Activated naive CD8-positive, alpha-beta T cell treated with anti-CD3 and anti-CD28 coated beads, Interleukin-2, amount 10 ng/mL, durations not matched to agents 7 days and 5 days (primary cell): ENCODE data around the gene LILRA6. TPM values are rescaled to one million over a fixed set of nuclear protein-coding genes. Genes with fewer than 3 reads are reported as not detected.
"Not testable (repeated sequence)": the region's sequence is repeated elsewhere in the genome, so short reads cannot be mapped to it uniquely, and the experiment has no call there.

Experiments
- ATAC-seq: fragments of 150-1000 bp; cut with Tn5 transposase; one replicate; pipeline ENCODE4 v1.10.0; 2021; ENCODE audit warnings: low read depth, moderate library complexity
- POLR2A ChIA-PET: fragments of 350-600 bp; sonication (Branson Sonifier 250); formaldehyde crosslinking; loops from one replicate; lab custom pipeline; 2021; ENCODE audit warnings: antibody characterized with exemption; lab: Charles Lee
- DNase-seq: peaks from one replicate; pipeline ENCODE4 v3.0.0; 2021
- H3K27ac Mint-ChIP-seq: one replicate; pipeline ENCODE4 v1.8.0; 2022; ENCODE audit warnings: mild to moderate bottlenecking, mixed read lengths
- H3K27me3 Mint-ChIP-seq: one replicate; pipeline ENCODE4 v1.8.0; 2022; ENCODE audit warnings: mild to moderate bottlenecking, moderate library complexity, mixed read lengths
- H3K36me3 Mint-ChIP-seq: one replicate; pipeline ENCODE4 v1.8.0; 2021; ENCODE audit warnings: mild to moderate bottlenecking, mixed read lengths
- H3K4me1 Mint-ChIP-seq: one replicate; pipeline ENCODE4 v1.8.0; 2021; ENCODE audit warnings: mixed read lengths
- H3K4me3 Mint-ChIP-seq: one replicate; pipeline ENCODE4 v1.8.0; 2022; ENCODE audit warnings: mild to moderate bottlenecking, moderate library complexity, mixed read lengths
- H3K9me3 Mint-ChIP-seq: one replicate; pipeline ENCODE4 v1.8.0; 2021; ENCODE audit warnings: mixed read lengths
- total RNA-seq, 2 experiments: library from RNA; stranded (reverse); gene quantifications; one replicate each; pipeline ENCODE4 v1.2.3, GENCODE V29; 2021

LILRA6 gene
- total RNA-seq, 2 experiments from 2014 or later, result 0.60 to 0.64 TPM

DNA sequence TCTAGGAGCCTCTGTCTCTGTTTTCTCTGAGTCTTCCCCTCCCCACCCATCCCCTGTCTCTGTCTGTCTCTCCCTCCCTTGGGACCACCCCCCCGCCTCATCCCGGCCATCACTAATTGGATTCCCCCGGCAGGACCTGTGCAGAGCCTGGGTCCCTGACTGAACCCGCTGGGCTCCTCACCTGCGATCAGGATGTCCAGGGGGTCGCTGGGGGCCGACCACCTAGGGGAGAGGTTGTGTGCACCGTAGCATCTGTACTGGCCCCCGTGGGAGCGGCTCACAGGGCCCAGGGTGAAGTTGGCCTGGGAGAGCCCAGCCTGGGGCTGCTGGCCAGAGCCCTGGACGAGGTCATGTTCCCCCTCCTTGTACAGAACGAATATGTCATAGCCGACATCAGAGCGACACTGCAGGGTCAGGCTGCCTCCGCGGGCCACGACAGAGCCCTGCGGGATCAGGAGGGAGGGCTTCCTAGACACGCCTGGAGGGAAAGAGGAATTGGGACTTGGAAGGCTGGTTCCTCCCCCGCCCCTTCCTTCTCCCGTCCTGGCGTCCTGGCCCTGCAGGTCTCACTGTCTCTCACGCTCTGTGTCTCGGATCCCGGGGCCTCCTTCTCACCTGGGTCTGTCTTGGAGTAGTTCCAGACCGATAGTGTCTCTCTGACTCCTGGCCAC, 12.7 kb upstream of the LILRA6 start:
- Mint-ChIP-seq H3K27me3 (peaks cover 10% of the 10 kb centered on the region), H3K4me3 (no peak overlapping the region), H3K36me3 (no peaks in the 10 kb centered on the region), H3K9me3 (no peaks in the 10 kb centered on the region), H3K4me1 (no peaks in the 10 kb centered on the region), H3K27ac (no peak overlapping the region)
- POLR2A ChIA-PET, result no interaction called here
- ATAC-seq (no peak), DNase-seq (no peak)

DNA sequence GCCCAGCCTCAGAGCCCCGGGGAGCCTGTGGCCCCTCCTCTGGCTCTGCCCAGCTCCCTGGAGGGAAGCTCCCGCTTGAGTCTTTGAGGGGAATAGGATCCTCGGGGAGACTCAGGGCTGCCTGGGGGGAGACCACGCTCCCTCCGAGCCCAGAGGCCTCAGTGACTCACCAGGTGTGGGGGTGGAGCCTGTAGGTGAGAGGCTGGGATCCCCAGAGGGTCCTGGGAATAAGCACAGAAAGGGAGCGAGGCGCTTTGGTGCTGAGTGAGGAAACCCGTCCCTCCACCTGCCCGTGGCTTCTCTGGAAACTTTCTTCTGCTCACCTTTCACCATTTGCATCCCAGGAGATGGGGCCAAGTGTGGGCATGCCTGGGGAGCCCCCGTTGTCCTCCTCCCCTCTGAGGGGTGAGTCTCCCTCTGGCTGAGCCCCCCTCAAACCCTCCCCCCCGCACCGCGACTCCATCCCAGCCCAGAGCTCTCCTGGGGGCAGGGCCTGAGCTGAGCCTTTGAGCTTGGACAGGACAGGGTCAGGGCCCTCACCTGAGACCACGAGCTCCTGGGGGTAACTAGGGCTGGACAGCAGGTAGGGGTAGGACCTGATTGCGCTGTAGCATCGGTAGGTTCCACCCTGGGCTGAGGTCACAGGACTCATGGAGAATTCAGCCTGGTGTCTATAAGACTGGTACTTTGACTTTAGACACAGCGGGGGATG, 11.8 kb upstream of the LILRA6 start:
- Mint-ChIP-seq H3K27ac (no peak overlapping the region), H3K36me3 (no peaks in the 10 kb centered on the region), H3K4me3 (no peak overlapping the region), H3K4me1 (no peaks in the 10 kb centered on the region), H3K9me3 (no peaks in the 10 kb centered on the region), H3K27me3 (peaks cover 11% of the 10 kb centered on the region)
- no peak for ATAC-seq
- DNase-seq, result no peak
- POLR2A ChIA-PET, result no interaction called here

DNA sequence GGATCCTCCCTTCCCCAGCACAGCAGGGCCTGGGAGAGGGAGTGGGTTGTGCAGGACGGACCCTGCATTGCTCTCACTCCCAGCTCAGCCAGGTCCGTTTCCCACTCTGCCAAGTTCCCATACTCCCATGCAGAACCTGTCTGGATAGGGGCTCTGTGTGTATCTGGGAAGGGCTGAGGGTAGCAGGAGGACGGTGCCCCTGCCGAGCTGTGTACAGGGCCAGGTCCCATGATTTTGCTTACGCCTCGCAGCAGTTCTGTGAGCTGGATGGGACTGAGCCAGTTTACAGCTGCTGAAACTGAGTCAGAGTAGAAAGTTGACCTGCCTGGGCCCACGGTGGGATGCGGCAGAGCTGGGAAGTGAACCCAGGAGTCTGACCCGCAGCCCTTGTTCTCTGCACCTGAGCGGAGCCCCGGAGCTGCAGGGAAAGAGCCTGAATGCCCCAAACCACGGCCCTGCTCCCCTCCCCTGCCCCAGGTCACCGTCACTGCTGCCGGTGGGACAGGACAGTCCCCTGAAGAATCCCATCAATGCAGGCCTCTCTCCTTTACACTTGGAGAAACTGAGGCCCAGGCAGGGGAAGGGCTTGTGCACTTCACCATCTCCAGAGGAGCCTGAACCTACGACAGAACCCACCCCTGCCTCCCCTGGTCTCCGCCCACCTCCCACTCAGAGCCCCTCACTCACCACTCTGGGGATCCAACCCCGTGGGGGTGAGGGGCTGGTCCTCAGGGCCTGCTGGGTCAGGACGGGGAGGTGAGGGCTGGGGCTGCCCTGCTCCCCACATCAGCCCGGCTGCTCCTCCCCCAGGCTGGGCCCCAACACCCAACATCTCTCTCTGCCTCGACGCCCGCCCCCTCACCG, 11.0 kb upstream of the LILRA6 start:
- no peaks in the 10 kb centered on the region for H3K4me1 Mint-ChIP-seq
- POLR2A ChIA-PET, result no interaction called here
- no peak overlapping the region for H3K27ac Mint-ChIP-seq
- H3K9me3 Mint-ChIP-seq, result no peaks in the 10 kb centered on the region
- peaks cover 16% of the 10 kb centered on the region for H3K27me3 Mint-ChIP-seq
- H3K4me3 Mint-ChIP-seq, result no peak overlapping the region
- H3K36me3 Mint-ChIP-seq, result no peaks in the 10 kb centered on the region
- DNase-seq, result no peak
- ATAC-seq, result no peak

GRCh38 chr19:54252845-54253244, 10.3 kb upstream of the LILRA6 start:
- Mint-ChIP-seq H3K4me1 (peaks cover 5% of the 10 kb centered on the region), H3K4me3 (no peak overlapping the region), H3K27ac (no peak overlapping the region), H3K9me3 (no peaks in the 10 kb centered on the region), H3K36me3 (no peaks in the 10 kb centered on the region), H3K27me3 (peaks cover 18% of the 10 kb centered on the region)
- POLR2A ChIA-PET, result no interaction called here
- no peak for DNase-seq
- no peak for ATAC-seq

DNA sequence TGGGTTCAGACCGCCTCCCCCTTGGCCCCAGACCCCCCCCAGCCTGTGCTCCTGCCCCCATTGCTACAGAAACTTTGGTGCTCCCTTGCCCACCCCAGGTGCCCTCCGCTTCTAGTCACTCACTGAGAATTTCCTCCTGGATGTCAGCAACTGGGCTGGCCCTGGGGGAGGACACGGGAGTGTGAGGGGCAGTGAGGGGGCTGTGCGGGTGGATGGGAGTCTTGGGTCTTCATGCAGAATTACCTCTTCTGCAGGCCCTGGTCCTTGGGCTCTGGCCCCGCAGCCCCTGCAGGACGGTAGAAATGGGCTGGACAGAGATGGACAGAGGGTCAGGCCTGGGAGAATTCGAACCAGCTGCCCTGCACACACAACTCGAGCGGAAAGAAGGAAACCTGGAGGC, 9.7 kb upstream of the LILRA6 start:
- Mint-ChIP-seq H3K9me3 (no peaks in the 10 kb centered on the region), H3K27ac (no peak overlapping the region), H3K4me3 (no peak overlapping the region), H3K36me3 (no peaks in the 10 kb centered on the region), H3K4me1 (peaks cover 8% of the 10 kb centered on the region), H3K27me3 (peaks cover 16% of the 10 kb centered on the region)
- ATAC-seq (no peak), DNase-seq (no peak)
- POLR2A ChIA-PET, result no interaction called here

DNA sequence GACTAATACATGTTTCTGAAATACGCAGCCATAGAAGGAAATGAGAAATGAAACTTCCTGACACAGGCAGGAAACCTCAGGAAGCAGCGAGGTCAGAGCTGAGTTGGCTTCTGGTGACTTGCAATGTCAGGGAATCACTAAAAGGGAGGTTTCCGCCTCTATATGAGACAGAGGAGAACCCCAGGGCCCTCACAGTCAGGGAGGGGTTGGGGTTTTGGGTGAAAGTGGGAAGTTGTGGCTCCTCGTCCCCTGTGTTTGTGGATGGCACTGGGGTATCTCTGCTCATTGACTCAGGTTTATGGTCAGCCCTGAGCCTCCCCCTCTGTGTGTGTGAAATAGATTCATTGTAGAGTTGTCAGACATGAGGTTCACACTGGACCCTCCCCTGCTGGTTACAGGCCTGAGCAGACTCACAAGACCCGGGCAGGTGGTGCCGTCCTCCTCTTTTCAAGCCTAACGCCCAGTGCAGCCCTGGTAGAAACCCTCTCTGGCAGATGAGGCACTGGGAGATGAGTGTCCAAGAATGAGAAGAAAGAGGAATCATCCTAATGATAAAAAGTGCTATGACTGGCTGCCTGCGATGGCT, 5.5 kb upstream of the LILRA6 start:
- POLR2A ChIA-PET, result no interaction called here
- Mint-ChIP-seq H3K4me3 (peak overlapping the region; percentile 56), H3K27ac (peak overlapping the region; percentile 71), H3K4me1 (peaks cover 8% of the 10 kb centered on the region), H3K36me3 (no peaks in the 10 kb centered on the region), H3K9me3 (no peaks in the 10 kb centered on the region), H3K27me3 (peaks cover 24% of the 10 kb centered on the region)
- DNase-seq (no peak), ATAC-seq (peak; percentile 80)

GRCh38 chr19:54247106-54247930, 4.7 kb upstream of the LILRA6 start:
- peak overlapping the region; percentile 56 for H3K4me3 Mint-ChIP-seq
- H3K36me3 Mint-ChIP-seq, result no peaks in the 10 kb centered on the region
- H3K4me1 Mint-ChIP-seq, result peaks cover 8% of the 10 kb centered on the region
- peaks cover 24% of the 10 kb centered on the region for H3K27me3 Mint-ChIP-seq
- peak overlapping the region; percentile 71 for H3K27ac Mint-ChIP-seq
- ATAC-seq (peak; percentile 23), DNase-seq (no peak)
- H3K9me3 Mint-ChIP-seq, result no peaks in the 10 kb centered on the region
- POLR2A ChIA-PET, result no interaction called here

DNA sequence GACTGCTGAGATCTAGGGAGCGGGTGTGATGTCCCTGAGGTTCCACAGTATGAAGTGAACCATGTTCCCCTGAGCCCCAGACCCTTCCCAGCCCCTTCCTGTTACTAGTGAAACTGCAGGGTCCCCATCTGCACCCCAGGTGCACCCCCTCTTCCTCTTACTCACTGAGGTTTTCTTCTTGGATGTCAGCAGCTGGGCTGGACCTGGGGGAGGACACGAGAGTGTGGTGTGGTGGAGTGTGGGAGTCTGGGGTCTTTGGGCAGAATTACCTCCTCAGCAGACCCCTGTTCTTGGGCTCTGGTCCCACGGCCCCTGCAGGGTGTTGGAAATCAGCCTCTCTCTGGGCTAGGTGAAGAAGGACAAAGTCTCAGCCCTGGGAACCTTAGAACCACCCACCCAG, 3.3 kb upstream of the LILRA6 start:
- H3K27me3 Mint-ChIP-seq, result peaks cover 24% of the 10 kb centered on the region
- DNase-seq, result no peak
- H3K27ac Mint-ChIP-seq, result no peak overlapping the region
- no peaks in the 10 kb centered on the region for H3K9me3 Mint-ChIP-seq
- POLR2A ChIA-PET, result interaction anchor here (0.6 kb wide), 1 partner anchor 83 kb away, joined by 3 read pairs; no protein-coding TSS in a partner anchor
- H3K4me3 Mint-ChIP-seq, result no peak overlapping the region
- ATAC-seq, result no peak
- H3K36me3 Mint-ChIP-seq, result no peaks in the 10 kb centered on the region
- H3K4me1 Mint-ChIP-seq, result peaks cover 8% of the 10 kb centered on the region

DNA sequence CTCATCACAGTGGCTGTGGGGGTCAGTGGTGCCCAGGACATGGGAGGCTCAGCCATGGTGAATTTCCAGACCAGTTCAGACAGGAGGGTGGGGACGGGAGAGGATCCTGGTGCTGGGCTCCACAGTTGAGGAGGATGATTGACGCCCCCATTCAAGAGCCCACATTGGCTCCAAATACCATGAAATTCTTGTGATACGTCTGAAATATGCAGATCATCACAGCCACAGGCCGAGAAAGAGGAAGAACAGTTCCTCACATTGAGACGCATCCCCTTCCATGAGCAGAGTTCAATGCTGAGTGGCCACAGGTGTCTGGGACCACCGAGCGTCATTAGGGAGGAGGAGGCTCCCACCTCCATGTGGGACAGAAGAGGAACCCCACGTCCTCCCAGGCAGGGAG, 1.2 kb upstream of the LILRA6 start:
- H3K4me1 Mint-ChIP-seq, ATAC-seq, H3K9me3 Mint-ChIP-seq, H3K36me3 Mint-ChIP-seq, H3K27ac Mint-ChIP-seq, POLR2A ChIA-PET, DNase-seq, H3K4me3 Mint-ChIP-seq: not testable (repeated sequence)
- peaks cover 16% of the 10 kb centered on the region for H3K27me3 Mint-ChIP-seq

DNA sequence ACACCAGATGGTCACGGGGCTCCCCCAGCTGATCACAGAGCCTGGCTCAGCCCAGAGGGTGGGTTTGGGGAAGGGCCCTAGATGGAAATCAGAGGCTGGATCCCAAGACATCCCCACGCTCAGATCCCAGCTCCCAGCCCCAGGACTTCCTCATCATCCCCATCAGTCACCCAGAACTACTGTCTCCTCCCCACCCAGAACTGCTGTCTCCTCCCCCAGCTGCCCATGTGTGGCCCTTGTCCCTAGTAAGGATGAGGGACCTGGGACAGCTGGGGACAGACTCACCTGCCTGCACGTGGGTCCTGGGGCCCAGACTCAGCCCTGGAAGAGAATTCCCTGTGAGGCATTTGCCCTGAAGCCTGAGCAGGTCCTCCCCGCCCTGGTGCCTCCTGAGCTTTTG, 356 bp downstream of the LILRA6 start:
- H3K27me3 Mint-ChIP-seq, result peaks cover 16% of the 10 kb centered on the region
- H3K9me3 Mint-ChIP-seq, H3K27ac Mint-ChIP-seq, POLR2A ChIA-PET, H3K4me1 Mint-ChIP-seq, DNase-seq, H3K36me3 Mint-ChIP-seq, H3K4me3 Mint-ChIP-seq, ATAC-seq: not testable (repeated sequence)

DNA sequence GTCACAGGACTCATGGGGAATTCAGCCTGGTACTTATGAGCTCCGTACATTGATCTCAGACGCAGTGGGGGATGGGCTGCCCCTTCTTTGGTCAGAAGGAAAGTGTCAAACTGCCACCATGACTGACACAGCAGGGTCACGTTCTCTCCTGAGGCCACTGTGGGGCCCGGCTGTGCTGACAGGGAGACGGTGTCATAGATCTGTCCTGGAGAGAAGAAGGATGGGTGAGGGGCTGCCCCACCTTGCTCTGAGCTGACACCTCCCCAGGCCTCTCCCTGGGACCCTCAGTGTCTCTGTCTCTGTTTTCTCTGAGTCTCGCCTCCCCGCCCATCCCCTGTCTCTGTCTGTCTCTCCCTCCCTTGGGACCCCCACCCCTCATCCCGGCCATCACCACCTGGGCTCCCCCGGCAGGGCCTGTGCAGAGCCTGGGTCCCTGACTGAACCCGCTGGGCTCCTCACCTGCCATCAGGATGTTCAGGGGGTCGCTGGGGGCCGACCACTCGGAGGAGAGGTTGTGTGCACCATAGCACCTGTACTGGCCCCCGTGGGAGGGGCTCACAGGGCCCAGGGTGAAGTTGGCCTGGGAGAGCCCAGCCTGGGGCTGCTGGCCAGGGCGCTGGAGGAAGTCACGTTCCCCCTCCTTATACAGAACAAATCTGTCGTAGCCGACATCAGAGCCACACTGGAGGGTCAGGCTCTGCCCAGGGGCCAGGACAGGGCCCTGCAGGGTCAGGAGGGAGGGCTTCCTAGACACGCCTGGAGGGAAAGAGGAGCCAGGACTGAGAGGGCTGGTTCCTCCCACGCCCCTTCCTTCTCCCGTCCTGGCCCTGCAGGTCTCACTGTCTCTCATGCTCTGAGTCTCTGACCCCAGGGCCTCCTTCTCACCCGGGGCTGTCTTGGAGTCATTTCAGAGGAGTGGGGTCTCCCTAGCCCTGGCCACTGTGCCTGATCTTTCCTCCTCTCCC, 1.9 kb downstream of the LILRA6 start:
- ATAC-seq, H3K27ac Mint-ChIP-seq, POLR2A ChIA-PET, H3K36me3 Mint-ChIP-seq, H3K4me1 Mint-ChIP-seq, H3K4me3 Mint-ChIP-seq, H3K9me3 Mint-ChIP-seq, DNase-seq: not testable (repeated sequence)
- H3K27me3 Mint-ChIP-seq, result peaks cover 19% of the 10 kb centered on the region
